Mesendoderm (in vitro differentiated cells): ENCODE results near the gene RTCB.

ENCODE experiments used
- DNase-seq: peaks from one replicate; pipeline ENCODE4 v3.0.0; 2013
- H2AK5ac ChIP-seq: 2 replicates; pipeline ENCODE4 v1.6.1; 2013; ENCODE audit warnings: low read length, inconsistent platforms
- H2BK120ac ChIP-seq: 2 replicates; pipeline ENCODE4 v1.6.1; 2013; ENCODE audit warnings: low read depth, mild to moderate bottlenecking, low read length, moderate library complexity, mixed read lengths
- H2BK15ac ChIP-seq: replicated peaks from 2 replicates; pipeline ENCODE4 v1.6.1; 2013; ENCODE audit warnings: low read depth, mild to moderate bottlenecking, moderate library complexity
- H2BK5ac ChIP-seq: 2 replicates; pipeline ENCODE4 v1.6.1; 2013; ENCODE audit warnings: low read length, inconsistent platforms
- H3K18ac ChIP-seq: 2 replicates; pipeline ENCODE4 v1.6.1; 2013; ENCODE audit warnings: mild to moderate bottlenecking, low read length, mixed read lengths
- H3K23ac ChIP-seq: one replicate; pipeline ENCODE4 v1.6.1; 2013; ENCODE audit warnings: low read length
- H3K27ac ChIP-seq: 2 replicates; pipeline ENCODE4 v1.5.1; 2013; ENCODE audit warnings: low read depth, mild to moderate bottlenecking, inconsistent platforms, low read length, moderate library complexity
- H3K27me3 ChIP-seq: 2 replicates; pipeline ENCODE4 v1.6.1; 2013; ENCODE audit warnings: low read length, control low read depth, mild to moderate bottlenecking, inconsistent platforms; ENCODE audit not compliant: insufficient read depth, poor library complexity
- H3K36me3 ChIP-seq: 2 replicates; pipeline ENCODE4 v1.6.1; 2013; ENCODE audit warnings: low read length, inconsistent platforms; ENCODE audit not compliant: control insufficient read depth, insufficient read depth
- H3K4ac ChIP-seq: one replicate; pipeline ENCODE4 v1.6.1; 2013; ENCODE audit warnings: low read depth, mild to moderate bottlenecking, low read length, moderate library complexity
- H3K4me1 ChIP-seq: 2 replicates; pipeline ENCODE4 v1.6.1; 2013; ENCODE audit warnings: low read depth, low read length, inconsistent platforms; ENCODE audit not compliant: control insufficient read depth
- H3K4me2 ChIP-seq: 2 replicates; pipeline ENCODE4 v1.6.1; 2013; ENCODE audit warnings: low read length
- H3K4me3 ChIP-seq: 2 replicates; pipeline ENCODE4 v1.5.1; 2013; ENCODE audit warnings: mild to moderate bottlenecking, low read length
- H3K56ac ChIP-seq: one replicate; pipeline ENCODE4 v1.6.1; 2013; ENCODE audit warnings: low read length
- H3K79me1 ChIP-seq: 2 replicates; pipeline ENCODE4 v1.6.1; 2013; ENCODE audit warnings: low read length, inconsistent platforms
- H3K79me2 ChIP-seq: 2 replicates; pipeline ENCODE4 v1.6.1; 2013; ENCODE audit warnings: mild to moderate bottlenecking, low read length; ENCODE audit not compliant: control insufficient read depth, insufficient read depth
- H3K9ac ChIP-seq: 2 replicates; pipeline ENCODE4 v1.6.1; 2013; ENCODE audit warnings: low read length, inconsistent platforms
- H4K5ac ChIP-seq: one replicate; pipeline ENCODE4 v1.6.1; 2013; ENCODE audit warnings: low read length
- H4K8ac ChIP-seq: one replicate; pipeline ENCODE4 v1.6.1; 2013; ENCODE audit warnings: low read depth, mild to moderate bottlenecking, control low read depth, low read length, moderate library complexity
- WGBS: extraction: QIAGEN DNeasy Blood & Tissue Kit; methylation state at CpG from one replicate; pipeline ENCODE4 v1.1.7; 2013; ENCODE audit warnings: low lambda C conversion rate, missing lambda C conversion rate; ENCODE audit not compliant: insufficient coverage; ENCODE audit errors: extremely low coverage; 5-methylcytosine and 5-hydroxymethylcytosine counted together

Gene RTCB

GRCh38 chr22:32426881-32427280 is 14.8 kb upstream of the RTCB start:
- H3K27me3 ChIP-seq: no peaks in the 10 kb centered on the region
- WGBS: no CpG with 5 or more reads among the region's 4 CpGs
- no peak for DNase-seq

GRCh38 chr22:32423664-32424063 is 11.6 kb upstream of the RTCB start:
- H3K4me1 ChIP-seq: no peaks in the 10 kb centered on the region
- no peak overlapping the region for H4K5ac ChIP-seq
- no peak overlapping the region for H3K4me2 ChIP-seq
- H3K79me1 ChIP-seq: no peaks in the 10 kb centered on the region
- H2AK5ac ChIP-seq: no peak overlapping the region
- no peak overlapping the region for H2BK5ac ChIP-seq
- no peak overlapping the region for H3K9ac ChIP-seq
- no peak overlapping the region for H3K4me3 ChIP-seq
- H3K4ac ChIP-seq: no peak overlapping the region
- H4K8ac ChIP-seq: no peak overlapping the region
- no CpG with 5 or more reads among the region's 1 CpG for WGBS
- no peaks in the 10 kb centered on the region for H3K36me3 ChIP-seq
- no peak overlapping the region for H3K18ac ChIP-seq
- no peak for DNase-seq
- no peak overlapping the region for H2BK15ac ChIP-seq
- no peak overlapping the region for H3K23ac ChIP-seq
- H3K56ac ChIP-seq: no peak overlapping the region
- no peak overlapping the region for H3K27ac ChIP-seq
- H2BK120ac ChIP-seq: no peak overlapping the region
- H3K79me2 ChIP-seq: no peaks in the 10 kb centered on the region
- H3K27me3 ChIP-seq: no peaks in the 10 kb centered on the region

More at GRCh38 chr22:32426881-32427280, 14.8 kb upstream of the RTCB start:
- Histone ChIP-seq H3K4me1 (no peaks in the 10 kb centered on the region), H2BK5ac (no peak overlapping the region), H3K79me2 (no peaks in the 10 kb centered on the region), H3K9ac (no peak overlapping the region), H3K18ac (no peak overlapping the region), H2AK5ac (no peak overlapping the region), H4K8ac (no peak overlapping the region), H3K36me3 (no peaks in the 10 kb centered on the region), H3K4me2 (no peak overlapping the region), H3K23ac (no peak overlapping the region), H2BK120ac (no peak overlapping the region), H3K4me3 (no peak overlapping the region), H4K5ac (no peak overlapping the region), H3K79me1 (no peaks in the 10 kb centered on the region), H3K4ac (no peak overlapping the region), H3K27ac (no peak overlapping the region), H2BK15ac (no peak overlapping the region), H3K56ac (no peak overlapping the region)

- Histone ChIP-seq H4K5ac (no peak overlapping the region), H4K8ac (no peak overlapping the region), H3K79me1 (no peaks in the 10 kb centered on the region), H3K4me2 (no peak overlapping the region), H3K4me1 (no peaks in the 10 kb centered on the region), H2BK5ac (no peak overlapping the region), H3K27me3 (no peaks in the 10 kb centered on the region), H3K23ac (no peak overlapping the region), H3K27ac (no peak overlapping the region), H3K18ac (no peak overlapping the region), H3K56ac (no peak overlapping the region), H2BK15ac (no peak overlapping the region), H2AK5ac (no peak overlapping the region), H3K36me3 (no peaks in the 10 kb centered on the region), H3K4me3 (no peak overlapping the region), H3K9ac (no peak overlapping the region), H3K79me2 (no peaks in the 10 kb centered on the region), H2BK120ac (no peak overlapping the region), H3K4ac (no peak overlapping the region)
- DNase-seq: no peak
- WGBS: no CpG with 5 or more reads among the region's 5 CpGs
Measured at GRCh38 chr22:32422062-32422461, 10.0 kb upstream of the RTCB start.

GRCh38 chr22:32421484-32421883 is 9.4 kb upstream of the RTCB start:
- Histone ChIP-seq H3K4ac (no peak overlapping the region), H3K4me3 (no peak overlapping the region), H3K18ac (no peak overlapping the region), H3K27me3 (no peaks in the 10 kb centered on the region), H2BK15ac (no peak overlapping the region), H4K5ac (no peak overlapping the region), H2BK120ac (no peak overlapping the region), H4K8ac (no peak overlapping the region), H3K56ac (no peak overlapping the region), H2AK5ac (no peak overlapping the region), H3K23ac (no peak overlapping the region), H3K27ac (no peak overlapping the region), H3K36me3 (no peaks in the 10 kb centered on the region), H3K4me2 (no peak overlapping the region), H3K9ac (no peak overlapping the region), H3K4me1 (no peaks in the 10 kb centered on the region), H2BK5ac (no peak overlapping the region), H3K79me1 (no peaks in the 10 kb centered on the region), H3K79me2 (no peaks in the 10 kb centered on the region)
- DNase-seq: no peak
- WGBS: no CpG with 5 or more reads among the region's 2 CpGs

- H3K4me1 ChIP-seq: no peaks in the 10 kb centered on the region
Measured at GRCh38 chr22:32417906-32418305, 5.9 kb upstream of the RTCB start.

GRCh38 chr22:32416556-32417085 is 4.6 kb upstream of the RTCB start:
- Histone ChIP-seq H3K9ac (no peak overlapping the region), H3K79me1 (no peaks in the 10 kb centered on the region), H3K56ac (no peak overlapping the region), H3K79me2 (peaks cover 2% of the 10 kb centered on the region), H3K27ac (no peak overlapping the region), H3K4me3 (no peak overlapping the region), H2BK5ac (no peak overlapping the region), H3K23ac (no peak overlapping the region), H4K5ac (no peak overlapping the region), H4K8ac (no peak overlapping the region), H3K27me3 (no peaks in the 10 kb centered on the region), H2AK5ac (no peak overlapping the region), H3K4me2 (no peak overlapping the region), H3K36me3 (no peaks in the 10 kb centered on the region), H3K4ac (no peak overlapping the region), H3K4me1 (no peaks in the 10 kb centered on the region), H3K18ac (no peak overlapping the region), H2BK120ac (no peak overlapping the region), H2BK15ac (no peak overlapping the region)
- DNase-seq: no peak
- no CpG with 5 or more reads among the region's 9 CpGs for whole genome bisulfite sequencing

More at GRCh38 chr22:32417906-32418305, 5.9 kb upstream of the RTCB start:
- DNase-seq: no peak
- WGBS: no CpG with 5 or more reads among the region's 4 CpGs
- H3K9ac ChIP-seq: no peak overlapping the region
- H3K4me2 ChIP-seq: no peak overlapping the region
- no peak overlapping the region for H4K8ac ChIP-seq
- H2BK5ac ChIP-seq: no peak overlapping the region
- no peak overlapping the region for H3K27ac ChIP-seq
- H3K4me3 ChIP-seq: no peak overlapping the region
- H3K79me2 ChIP-seq: no peaks in the 10 kb centered on the region
- H2BK15ac ChIP-seq: no peak overlapping the region
- H2AK5ac ChIP-seq: no peak overlapping the region
- H3K23ac ChIP-seq: no peak overlapping the region
- no peaks in the 10 kb centered on the region for H3K36me3 ChIP-seq
- no peaks in the 10 kb centered on the region for H3K79me1 ChIP-seq
- no peak overlapping the region for H2BK120ac ChIP-seq
- no peak overlapping the region for H3K18ac ChIP-seq
- H4K5ac ChIP-seq: no peak overlapping the region
- no peak overlapping the region for H3K56ac ChIP-seq
- H3K4ac ChIP-seq: no peak overlapping the region
- no peaks in the 10 kb centered on the region for H3K27me3 ChIP-seq
